Measurements from ENCODE around the gene CCR6. TPM values are rescaled to one million over a fixed set of nuclear protein-coding genes. Genes with fewer than 3 reads are reported as not detected.

Gene CCR6
- total RNA-seq, 6 experiments from 2014 or later, result 0.06 to 0.58 (median 0.12) TPM; not detected in 3

GRCh38 chr6:167096991-167097390 is 25.9 kb upstream of the CCR6 start:
- WGBS (ENCODE audit: insufficient coverage, low coverage, low lambda C conversion rate, missing lambda C conversion rate), result 94% methylated on average over 7 of the region's 7 CpGs
- TF ChIP-seq POLR2A (IDR thresholded peaks at IDR 0.05) (no peak), CTCF (IDR thresholded peaks at IDR 0.05) (no peak)
- no peak for ATAC-seq
- Histone ChIP-seq H3K4me3 (no peak overlapping the region), H3K9me3 (no peaks in the 10 kb centered on the region), H3K36me3 (no peaks in the 10 kb centered on the region), H3K27ac (no peak overlapping the region), H3K4me1 (no peaks in the 10 kb centered on the region), H3K27me3 (no peaks in the 10 kb centered on the region)
- intact Hi-C loops (cut with DNase I), result no loop called here
- DNase-seq, result no peak

- Histone ChIP-seq H3K36me3 (no peaks in the 10 kb centered on the region), H3K4me3 (no peak overlapping the region), H3K27ac (no peak overlapping the region), H3K9me3 (no peaks in the 10 kb centered on the region), H3K27me3 (no peaks in the 10 kb centered on the region), H3K4me1 (no peaks in the 10 kb centered on the region)
- no peak for DNase-seq
- no peak for ATAC-seq
- intact Hi-C loops (cut with DNase I), result no loop called here
- TF ChIP-seq POLR2A (IDR thresholded peaks at IDR 0.05), result no peak
- no peak for TF ChIP-seq CTCF (IDR thresholded peaks at IDR 0.05)
- 88% methylated on average over 10 of the region's 23 CpGs for WGBS (ENCODE audit: insufficient coverage, low coverage, low lambda C conversion rate, missing lambda C conversion rate)
Measured at GRCh38 chr6:167097770-167098169, 25.1 kb upstream of the CCR6 start.

- no peak for ATAC-seq
- H3K27ac ChIP-seq, result no peak overlapping the region
- WGBS (ENCODE audit: insufficient coverage, low coverage, low lambda C conversion rate, missing lambda C conversion rate), result 57% methylated on average over 4 of the region's 4 CpGs
Measured at GRCh38 chr6:167098825-167099225, 24.1 kb upstream of the CCR6 start.

GRCh38 chr6:167099707-167100106 is 23.2 kb upstream of the CCR6 start:
- Histone ChIP-seq H3K27ac (no peak overlapping the region), H3K4me1 (no peaks in the 10 kb centered on the region), H3K36me3 (no peaks in the 10 kb centered on the region), H3K9me3 (no peaks in the 10 kb centered on the region), H3K4me3 (no peak overlapping the region), H3K27me3 (no peaks in the 10 kb centered on the region)
- ATAC-seq (no peak), DNase-seq (no peak)
- intact Hi-C loops (cut with DNase I), result no loop called here
- TF ChIP-seq CTCF (IDR thresholded peaks at IDR 0.05) (no peak), POLR2A (IDR thresholded peaks at IDR 0.05) (no peak)
- WGBS (ENCODE audit: insufficient coverage, low coverage, low lambda C conversion rate, missing lambda C conversion rate), result 88% methylated on average over 8 of the region's 8 CpGs

More at GRCh38 chr6:167098825-167099225, 24.1 kb upstream of the CCR6 start:
- no peak overlapping the region for H3K4me3 ChIP-seq
- H3K4me1 ChIP-seq, result no peaks in the 10 kb centered on the region
- intact Hi-C loops (cut with DNase I), result no loop called here
- no peaks in the 10 kb centered on the region for H3K27me3 ChIP-seq
- H3K36me3 ChIP-seq, result no peaks in the 10 kb centered on the region
- DNase-seq, result no peak
- TF ChIP-seq CTCF (IDR thresholded peaks at IDR 0.05) (no peak), POLR2A (IDR thresholded peaks at IDR 0.05) (no peak)
- no peaks in the 10 kb centered on the region for H3K9me3 ChIP-seq

- Histone ChIP-seq H3K9me3 (no peaks in the 10 kb centered on the region), H3K4me1 (no peaks in the 10 kb centered on the region), H3K27me3 (no peaks in the 10 kb centered on the region), H3K27ac (no peak overlapping the region), H3K4me3 (no peak overlapping the region), H3K36me3 (no peaks in the 10 kb centered on the region)
- no peak for DNase-seq
- WGBS (ENCODE audit: insufficient coverage, low coverage, low lambda C conversion rate, missing lambda C conversion rate), result 77% methylated on average over 9 of the region's 10 CpGs
- no peak for ATAC-seq
- TF ChIP-seq CTCF (IDR thresholded peaks at IDR 0.05), result no peak
- no peak for TF ChIP-seq POLR2A (IDR thresholded peaks at IDR 0.05)
- intact Hi-C loops (cut with DNase I), result no loop called here
Measured at GRCh38 chr6:167100241-167100674, 22.6 kb upstream of the CCR6 start.
